Measurements from ENCODE around the gene POLR1D.

Gene POLR1D, protein sequence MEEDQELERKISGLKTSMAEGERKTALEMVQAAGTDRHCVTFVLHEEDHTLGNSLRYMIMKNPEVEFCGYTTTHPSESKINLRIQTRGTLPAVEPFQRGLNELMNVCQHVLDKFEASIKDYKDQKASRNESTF

DNA sequence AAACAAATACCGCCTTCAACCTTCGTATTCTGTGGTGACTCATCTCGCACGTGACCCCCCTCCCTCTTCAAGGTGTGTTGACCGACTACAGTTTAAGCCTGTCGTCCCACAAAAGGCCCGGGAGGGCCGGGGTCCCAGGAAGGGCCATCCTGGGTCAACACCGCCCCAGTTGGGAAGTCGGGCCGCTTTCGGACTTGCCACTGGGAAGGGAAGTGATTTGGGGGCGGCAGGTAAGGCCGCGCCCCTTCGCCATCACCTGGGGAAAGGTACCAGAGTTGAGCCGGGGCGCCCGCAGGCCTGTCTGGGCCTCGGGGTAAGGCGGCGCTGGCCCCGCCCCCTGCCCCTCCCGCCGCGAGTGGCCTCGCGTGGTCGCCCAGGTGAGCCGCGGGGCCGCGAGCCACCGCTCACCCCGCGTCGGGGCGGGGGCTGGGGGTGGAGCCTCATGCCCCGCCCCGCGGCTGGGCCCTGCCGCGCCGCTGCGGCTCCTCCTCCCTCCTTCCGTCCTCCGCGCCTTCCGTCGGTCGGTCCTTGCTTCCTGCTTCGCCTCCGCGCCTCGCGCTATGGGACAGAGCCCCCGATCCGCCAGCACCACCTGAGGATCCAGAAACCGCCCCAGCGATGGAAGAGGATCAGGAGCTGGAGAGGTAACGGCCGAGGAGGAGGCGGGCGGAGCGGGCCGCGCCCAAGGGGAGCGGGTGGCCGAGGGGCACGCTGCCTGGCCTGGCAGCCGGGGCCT, at the start of gene POLR1D:
Gene POLR1D, plus strand, starts transcription at position 527 of the 736 bp plus-strand sequence. Its CDS starts 92 bp downstream, at position 619.
- peak; percentile 86 for DNase-seq (ENCODE audit: low spot score)

DNA sequence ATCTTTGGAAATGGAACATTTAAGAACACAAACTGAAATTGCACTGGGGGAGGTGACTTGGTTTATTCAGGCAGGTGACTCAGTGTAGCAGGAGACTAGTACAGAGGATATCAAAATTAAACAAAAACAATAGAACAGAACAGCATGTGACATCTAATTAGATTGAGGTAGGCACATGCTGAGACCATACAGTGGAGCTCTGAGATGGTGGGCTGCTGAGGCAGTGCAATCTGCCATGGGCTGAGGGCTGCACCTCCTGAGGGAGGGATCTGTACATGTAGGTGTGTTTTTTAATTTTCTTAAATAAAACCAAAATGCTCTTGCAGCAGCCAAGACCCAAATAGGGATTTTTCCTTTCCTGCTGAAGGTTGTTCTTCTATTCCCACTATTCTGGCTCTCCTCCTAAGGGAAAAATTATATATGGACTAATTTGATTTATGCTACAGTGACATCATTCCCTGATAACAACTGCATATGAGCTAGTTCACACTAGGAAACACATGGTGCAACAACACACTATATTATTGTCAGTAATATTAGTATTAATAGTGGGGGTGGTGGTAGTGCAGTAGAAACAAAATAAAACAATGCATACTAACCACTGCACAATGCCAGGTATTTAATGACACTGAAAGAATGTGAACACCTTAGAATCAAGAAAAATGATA, 49.3 kb upstream of the POLR1D start:
- DNase-seq (ENCODE audit: low spot score), result no peak

DNA sequence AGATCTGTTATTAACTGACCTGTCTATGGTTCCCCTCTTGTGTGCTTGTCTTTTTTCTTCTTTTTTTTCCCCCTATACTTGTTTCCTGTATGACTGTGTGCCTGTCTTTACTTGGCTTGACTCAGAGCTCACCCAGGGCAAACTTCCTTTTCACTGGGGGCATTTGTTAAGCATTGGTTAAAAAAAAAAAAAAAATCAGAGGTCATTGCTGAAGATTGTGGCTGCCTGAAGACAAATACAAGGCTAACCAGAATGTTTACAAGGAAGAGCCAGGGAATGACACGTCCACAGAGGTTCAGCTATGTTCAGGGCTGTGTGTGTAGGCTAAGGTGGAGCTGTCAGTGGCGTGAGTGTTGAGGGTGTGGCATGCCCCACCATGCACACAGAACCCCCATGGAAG, 48.4 kb upstream of the POLR1D start:
- DNase-seq (ENCODE audit: low spot score), result peak; percentile 14

DNA sequence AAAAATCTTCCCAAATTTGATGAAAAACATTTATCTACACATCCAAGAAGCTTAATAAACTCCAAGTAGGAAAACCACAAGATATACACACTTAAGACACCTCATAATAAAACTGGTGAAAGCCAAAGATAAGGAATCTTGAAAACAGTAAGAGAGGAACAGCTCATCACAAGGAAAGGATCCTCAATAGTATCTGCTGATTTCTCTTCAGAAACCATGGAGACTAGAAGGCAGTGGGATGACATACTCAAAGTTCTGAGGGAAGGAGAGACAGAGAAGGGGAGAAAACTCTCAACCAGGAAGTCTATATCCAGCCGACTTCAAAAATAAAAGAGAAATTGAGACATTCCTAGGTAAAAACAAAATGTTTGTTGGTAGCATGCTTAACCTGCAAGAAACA, 47.0 kb upstream of the POLR1D start:
- no peak for DNase-seq (ENCODE audit: low spot score)

DNA sequence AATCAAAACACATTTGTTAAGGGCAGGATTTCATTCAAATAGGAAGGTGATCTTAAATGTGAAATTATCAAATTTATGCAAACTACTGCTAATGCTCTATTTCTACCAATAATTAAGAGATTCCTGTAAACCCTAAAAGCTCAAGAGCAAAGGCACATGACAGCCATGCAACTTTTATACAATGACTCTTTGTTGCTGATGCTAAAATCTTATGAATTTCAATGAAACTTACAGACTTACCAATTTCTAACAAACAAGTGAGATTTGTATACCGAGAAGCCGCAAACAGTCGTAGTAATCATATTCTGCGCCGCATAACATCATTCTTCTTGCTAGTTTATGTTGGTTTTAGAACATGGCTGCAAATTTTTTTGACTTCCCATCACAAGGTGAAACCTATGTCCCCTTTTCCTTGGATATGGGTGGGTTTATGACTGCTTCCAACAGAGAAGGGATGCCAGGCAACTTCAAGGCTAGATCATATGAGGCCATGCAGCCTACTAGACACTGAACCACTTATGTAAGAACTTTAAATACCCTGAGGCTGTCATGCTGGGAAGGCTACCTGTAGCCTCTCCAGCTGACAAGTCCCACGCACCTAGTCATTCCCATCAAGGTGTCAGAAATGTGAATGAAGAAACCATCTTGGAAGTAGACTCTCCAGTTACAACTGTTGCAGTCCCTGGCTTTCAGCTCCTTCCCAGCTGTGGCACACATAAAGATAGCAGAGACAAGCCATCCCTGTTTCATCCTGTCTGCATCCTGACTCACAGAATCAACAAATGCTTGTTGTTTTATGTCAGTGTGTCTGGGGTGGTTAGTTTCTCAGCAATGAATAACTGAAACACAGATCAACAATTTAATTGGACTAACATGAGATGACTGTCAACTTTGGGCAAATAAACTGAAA, 43.3 kb upstream of the POLR1D start:
- DNase-seq (ENCODE audit: low spot score), result peak; percentile 30

DNA sequence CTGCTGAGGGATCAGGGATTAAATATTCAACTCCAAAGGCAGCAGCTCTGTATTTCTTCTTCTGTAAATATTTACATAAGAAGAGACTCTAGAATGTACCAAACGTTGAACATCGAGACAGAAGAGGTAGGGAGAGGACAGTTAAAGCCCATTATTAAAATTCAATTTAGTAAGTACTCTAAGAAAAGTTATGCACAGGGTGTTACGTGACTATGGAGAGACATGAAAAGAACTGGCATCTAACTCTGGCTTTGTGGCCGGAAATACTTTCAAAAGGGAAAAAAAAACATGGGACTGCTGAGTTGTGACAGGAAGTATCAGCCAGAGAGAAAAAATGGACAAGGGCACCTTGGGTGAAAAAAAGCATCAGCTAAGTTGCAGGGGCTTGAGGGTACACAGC, 38.0 kb upstream of the POLR1D start:
- DNase-seq (ENCODE audit: low spot score), result peak; percentile 49

DNA sequence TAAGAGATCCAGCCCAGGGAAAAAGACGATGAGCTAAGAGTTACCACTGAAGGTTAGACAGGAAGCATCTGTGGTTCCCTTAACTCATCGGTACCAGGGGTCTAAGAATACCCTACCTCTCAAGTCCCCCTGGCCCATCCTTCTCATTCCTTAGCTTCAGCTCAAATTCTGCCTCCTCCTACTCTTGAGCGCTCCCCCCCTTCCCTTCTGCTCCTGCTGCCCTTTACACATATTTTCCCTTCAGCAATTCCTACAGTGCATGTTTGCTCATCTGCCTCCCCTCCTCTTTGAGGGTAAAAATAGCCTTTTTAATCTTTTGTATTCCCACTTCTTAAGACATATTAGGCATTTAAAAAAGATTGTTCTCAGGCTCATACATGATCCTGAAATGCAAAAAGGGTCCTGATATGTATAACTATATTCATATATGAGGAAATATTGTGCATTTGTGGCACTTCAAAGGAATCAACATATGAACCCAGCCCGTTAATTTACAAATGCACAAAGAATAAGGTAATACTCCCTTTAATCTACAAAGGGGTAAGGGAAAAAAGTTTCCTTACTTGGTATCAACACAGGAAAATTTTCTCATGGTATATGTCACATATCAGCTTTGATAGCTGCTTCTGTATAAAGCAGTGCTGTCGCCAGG, 34.5 kb upstream of the POLR1D start:
- no peak for DNase-seq (ENCODE audit: low spot score)

DNA sequence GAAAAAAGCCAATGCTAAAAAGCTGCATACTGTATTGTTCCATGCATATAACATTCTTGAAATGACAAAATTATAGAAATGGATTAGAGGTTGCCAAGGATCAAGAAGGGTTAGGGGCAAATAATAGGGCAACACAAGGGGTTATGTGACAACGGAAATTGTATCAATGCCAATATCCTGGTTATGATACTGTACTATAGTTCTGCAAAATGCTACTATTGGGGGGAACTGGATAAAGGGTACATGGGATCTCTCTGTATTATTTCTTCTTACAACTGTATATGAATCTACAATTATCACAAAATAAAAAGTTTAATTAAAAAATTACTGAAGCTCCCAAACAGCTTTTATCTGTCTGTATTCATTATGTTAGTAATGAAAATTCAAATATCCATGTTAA, 33.3 kb upstream of the POLR1D start:
- DNase-seq (ENCODE audit: low spot score), result no peak

DNA sequence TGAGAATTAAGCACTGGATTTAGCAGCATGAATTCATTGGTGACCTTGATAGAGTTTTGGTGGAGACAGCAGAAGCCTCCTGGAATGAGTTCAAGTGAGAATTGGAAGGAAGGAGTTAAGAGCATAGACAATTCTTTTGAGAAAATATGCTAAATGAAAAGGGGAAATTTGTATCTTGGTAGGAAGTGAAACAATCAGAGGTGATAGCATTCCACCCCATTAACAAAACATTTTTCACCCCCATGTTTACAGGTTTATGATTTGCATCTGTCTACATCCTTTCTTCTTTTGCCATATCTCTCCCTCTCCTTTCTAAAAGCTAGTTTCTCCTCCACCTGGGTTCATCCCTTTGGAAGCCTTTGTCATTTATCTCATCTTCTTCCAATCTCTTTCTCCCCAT, 28.8 kb upstream of the POLR1D start:
- no peak for DNase-seq (ENCODE audit: low spot score)

DNA sequence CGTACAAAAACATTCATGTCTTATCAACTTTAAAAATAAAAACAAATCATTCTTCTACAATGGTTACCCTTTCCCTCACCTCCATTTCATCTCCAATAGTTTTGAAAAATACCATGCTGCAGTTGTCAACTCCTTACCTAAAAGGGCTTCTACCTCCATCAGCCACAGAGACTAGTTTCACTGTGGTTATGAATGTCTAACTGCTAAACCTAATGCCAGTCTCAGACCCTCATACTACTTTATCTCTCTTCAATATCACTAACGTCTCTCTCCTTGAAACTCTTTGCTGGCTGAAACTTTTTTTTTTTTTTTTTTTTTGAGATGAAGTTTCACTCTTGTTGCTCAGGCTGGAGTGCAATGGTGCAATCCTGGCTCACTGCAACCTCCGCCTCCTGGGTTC, 28.4 kb upstream of the POLR1D start:
- DNase-seq (ENCODE audit: low spot score), result no peak

DNA sequence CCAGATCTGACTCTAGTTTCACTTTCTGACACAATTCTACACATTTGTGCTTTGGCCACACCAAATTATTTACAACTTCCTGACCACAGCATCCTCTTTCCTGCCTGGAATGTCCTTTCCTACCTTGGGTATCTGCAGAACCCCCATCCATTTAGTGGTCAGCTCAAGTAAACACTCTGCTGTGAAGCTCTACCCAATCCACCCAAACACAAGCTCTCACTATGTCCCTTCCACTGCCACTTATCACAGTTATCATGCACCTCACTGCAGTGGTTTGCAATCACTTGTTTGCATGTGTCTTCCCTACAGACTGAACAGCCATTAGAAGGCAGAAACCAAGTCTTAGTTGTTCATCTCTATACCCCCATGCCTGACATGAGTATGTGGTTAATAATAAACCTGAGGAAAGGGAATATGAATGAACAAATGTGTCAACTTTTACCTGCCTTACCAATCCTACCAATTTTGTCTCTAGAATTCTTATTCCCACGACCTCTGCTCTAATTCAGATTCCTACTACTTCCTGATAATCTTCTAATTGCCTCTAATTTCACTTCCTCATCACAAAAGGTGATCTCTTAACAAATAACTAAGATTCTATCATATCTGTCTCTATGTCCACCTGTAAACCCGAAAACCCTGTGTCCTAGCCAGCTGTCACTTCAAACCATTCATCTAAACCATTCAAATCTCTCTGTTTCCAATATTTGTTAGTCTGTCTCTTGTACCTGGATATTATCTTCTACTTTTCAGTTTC, 26.5 kb upstream of the POLR1D start:
- DNase-seq (ENCODE audit: low spot score), result no peak

DNA sequence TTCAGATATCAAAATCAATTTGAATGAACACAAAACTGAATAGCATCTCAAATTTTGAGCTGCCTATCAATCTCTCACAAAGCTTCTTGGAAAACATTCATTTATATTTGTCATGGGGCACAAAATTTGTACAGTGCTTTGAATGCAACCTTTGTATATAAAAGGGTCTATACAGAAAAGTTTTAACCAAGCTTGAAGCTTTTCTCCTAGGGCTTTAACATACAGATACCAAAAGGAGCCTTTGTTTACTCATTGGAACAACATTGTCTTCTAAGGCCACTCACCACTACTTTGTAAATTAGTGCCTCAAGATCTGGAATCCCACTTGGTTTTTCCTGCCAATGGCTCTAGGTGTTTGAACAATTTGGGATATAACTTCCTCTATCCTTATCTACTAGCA, 22.6 kb upstream of the POLR1D start:
- DNase-seq (ENCODE audit: low spot score), result no peak

DNA sequence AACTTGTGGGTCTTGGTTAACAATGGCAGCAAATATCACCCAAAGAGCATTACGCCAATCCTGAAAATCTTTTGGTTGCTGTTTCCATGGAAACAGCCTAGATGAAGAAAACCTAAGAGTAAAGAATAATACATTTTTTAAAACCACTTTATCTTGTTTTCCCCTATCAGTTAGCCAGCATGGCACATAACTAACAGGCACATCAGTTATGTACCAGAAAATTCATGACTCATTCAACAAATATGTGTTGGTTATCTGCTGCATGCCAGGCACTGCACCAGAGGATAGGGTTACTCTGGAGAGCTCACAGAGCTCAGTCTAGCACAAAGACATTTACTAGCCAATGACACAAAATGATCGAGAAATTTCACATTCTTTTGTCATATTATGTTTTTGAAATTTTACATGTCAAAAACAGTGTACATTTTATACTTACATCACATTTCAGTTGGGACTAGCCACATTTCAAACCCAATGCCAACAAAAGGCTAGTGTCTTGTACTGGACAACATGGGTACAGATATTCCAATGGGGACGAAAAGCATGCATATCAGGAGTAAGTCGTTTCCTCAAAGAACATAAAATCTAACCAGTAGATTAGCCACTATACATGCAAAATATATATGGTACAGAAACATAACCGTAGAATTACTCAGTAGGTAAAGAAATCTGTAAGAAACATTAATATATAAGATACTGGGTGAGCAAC, 21.7 kb upstream of the POLR1D start:
- DNase-seq (ENCODE audit: low spot score), result peak; percentile 79

DNA sequence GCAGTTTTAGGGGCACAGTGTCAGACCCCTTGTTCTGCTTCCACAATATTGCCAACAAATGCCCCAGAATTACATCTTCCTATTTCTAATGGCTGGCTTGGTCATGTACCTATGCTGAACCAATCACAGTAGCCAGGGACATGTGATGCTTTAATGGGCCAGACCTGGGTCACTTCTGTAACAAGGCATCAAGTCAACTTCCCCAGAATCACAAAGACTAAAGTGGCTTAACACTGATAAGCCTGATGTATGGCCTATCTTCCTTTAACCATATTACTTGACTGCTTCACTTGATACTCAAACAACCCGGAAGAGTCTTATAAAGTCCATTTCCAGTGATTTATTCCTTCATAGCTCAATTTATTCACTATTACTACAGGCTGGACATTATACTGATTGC, 21.0 kb upstream of the POLR1D start:
- no peak for DNase-seq (ENCODE audit: low spot score)

DNA sequence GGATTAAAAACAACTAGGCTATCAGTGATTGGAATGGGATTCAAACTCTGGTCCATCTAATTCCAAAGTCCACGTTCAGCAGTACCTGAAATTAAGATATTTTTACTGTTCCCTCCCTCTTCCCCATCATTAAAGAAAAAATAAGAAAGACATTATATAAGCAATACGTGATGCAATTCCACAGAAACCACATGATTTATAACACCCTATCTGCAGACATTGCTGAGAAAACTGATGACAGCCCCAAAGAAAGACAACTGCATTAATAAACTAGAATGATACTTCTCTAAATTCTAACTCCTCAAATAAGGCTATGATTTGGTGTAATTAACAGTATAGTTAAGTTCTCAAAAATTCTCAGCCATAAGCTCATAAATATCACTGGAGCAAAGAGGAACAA, 20.5 kb upstream of the POLR1D start:
- no peak for DNase-seq (ENCODE audit: low spot score)

DNA sequence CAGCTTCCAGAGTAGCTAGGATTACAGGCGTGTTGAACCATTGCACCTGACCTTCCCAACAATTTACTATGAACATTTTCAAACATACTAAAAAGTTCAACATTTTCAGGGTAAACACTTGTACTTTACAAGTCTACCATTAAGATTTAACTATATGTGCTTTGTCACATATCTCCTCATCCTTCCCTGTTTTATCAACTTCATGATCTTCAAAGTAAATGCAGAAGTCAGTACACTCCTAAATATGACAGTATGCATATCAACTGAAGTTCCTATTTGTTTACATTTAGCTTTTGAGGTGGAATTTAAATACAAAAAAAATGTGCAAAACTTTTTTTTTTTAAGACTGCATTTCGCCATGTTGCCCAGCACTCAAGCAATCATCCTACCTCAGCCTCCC, 19.9 kb upstream of the POLR1D start:
- no peak for DNase-seq (ENCODE audit: low spot score)

DNA sequence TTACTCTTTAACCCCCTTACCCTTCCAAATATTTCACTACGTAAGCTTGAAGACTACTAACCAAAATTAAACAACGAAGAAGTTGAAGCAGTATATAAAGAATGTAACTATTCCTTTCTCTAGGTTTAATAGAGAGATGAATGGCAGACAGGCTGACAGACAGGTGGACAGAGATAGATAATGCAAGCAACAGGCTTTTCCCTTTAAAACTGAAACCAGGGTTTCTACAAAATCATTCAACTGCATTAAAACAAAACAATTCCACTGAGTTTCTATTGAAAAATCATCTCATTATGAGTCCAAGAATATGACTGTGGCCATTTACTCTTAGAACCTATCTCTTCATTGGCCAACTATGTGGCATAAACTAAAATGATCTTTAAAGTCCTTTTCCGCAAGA, 16.6 kb upstream of the POLR1D start:
- DNase-seq (ENCODE audit: low spot score), result no peak

DNA sequence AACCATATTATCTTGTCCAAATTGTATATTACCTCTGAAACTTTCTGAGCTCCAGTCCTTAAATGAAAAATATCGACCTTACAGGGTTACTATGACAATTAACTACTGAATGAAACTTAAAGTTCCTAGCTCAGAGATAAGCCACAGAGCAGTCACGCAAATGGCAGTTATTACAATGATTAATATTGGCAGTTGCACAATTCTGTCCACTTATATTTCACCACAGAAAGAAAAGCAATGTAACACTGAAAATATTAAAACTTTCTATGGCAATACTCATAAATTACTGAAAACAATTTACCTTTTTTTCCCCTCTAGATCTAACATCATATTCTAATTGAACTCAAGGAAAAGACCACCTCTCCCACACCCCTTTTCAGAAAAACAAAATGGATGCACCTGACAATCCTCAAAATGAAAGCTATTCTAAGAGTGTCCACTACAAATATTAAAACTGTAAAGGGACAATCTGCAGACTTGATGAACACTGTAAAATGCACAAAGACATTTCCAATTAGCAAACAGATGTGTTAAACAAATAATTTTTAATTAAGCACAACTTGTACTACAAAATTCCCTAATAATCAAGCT, 16.0 kb upstream of the POLR1D start:
- no peak for DNase-seq (ENCODE audit: low spot score)

DNA sequence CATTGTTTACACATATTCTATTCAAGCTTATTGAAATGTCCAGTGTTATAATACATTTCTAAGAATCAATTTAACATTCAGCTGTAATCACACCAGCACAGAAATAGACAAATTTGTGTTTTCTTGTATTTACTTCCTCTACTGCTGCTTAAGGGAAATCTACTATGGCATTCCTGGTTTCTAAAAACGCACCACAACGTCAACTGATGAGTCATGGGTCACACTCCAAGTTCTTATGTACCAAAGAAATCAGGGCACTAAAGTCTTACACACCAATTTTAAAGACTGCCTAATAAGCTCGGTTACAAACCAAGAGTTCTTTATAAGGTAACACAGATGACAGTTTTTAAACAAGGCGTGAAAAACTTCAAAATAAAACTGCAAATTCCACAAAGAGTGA, 14.6 kb upstream of the POLR1D start:
- peak; percentile 60 for DNase-seq (ENCODE audit: low spot score)

DNA sequence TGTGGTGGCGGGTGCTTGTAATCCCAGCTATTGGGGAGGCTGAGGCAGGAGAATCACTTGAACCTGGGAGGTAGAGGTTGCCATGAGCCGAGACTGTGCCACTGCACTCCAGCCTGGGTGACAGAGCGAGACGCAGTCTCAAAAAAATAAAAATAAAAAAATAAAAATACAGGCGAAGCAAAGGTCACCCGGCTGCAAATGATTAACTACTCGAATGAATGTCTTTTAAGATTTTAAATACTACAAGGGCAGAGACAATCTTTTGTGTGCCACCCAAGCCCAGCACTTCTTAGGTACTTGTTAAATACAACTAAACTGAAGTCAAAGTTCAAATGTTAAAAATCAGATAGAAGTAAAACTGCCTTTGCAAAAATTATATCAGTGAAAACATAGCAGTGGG, 8.1 kb upstream of the POLR1D start:
- DNase-seq (ENCODE audit: low spot score), result no peak

Data from AG08395 (cell line).